Measurements from ENCODE around the gene GTF2H2C.
"Not testable (repeated sequence)": the region's sequence is repeated elsewhere in the genome, so short reads cannot be mapped to it uniquely, and the experiment has no call there.

GTF2H2C gene

DNA sequence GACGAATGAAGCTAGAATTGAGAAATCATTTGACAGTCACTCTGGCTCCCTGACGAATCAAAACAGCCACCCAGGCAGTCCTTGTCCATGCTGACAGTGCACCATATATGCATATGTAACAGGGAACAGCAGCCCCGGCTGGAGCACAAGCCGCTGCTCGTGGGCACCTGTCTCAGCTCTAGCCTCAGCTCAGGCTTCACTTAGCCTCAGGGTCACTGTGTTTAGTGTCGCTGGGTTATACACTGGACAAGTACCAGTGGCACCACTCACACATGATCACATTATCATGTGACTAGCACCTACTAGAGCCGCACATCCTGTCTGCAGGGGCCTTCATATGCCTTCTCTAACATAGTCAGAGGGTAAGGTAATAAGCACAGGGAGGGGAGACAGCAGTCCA is 54.9 kb downstream of the GTF2H2C start:
- H3K9me3 ChIP-seq (ENCODE audit: insufficient read depth, low read length); H3K9ac ChIP-seq (ENCODE audit: low read length); H3K36me3 ChIP-seq (replicated peaks; ENCODE audit: low read depth, low read length); H3K27ac ChIP-seq (ENCODE audit: low read length); H4K20me1 ChIP-seq (ENCODE audit: insufficient read depth, low read length); H3K4me3 ChIP-seq (ENCODE audit: low read length); H3K27me3 ChIP-seq (ENCODE audit: low read depth, low read length); H3K4me1 ChIP-seq (ENCODE audit: low read length); H2AFZ ChIP-seq (ENCODE audit: low read depth, low read length); H3K79me2 ChIP-seq (ENCODE audit: low read length); H3K4me2 ChIP-seq (ENCODE audit: low read length): not testable (repeated sequence)

DNA sequence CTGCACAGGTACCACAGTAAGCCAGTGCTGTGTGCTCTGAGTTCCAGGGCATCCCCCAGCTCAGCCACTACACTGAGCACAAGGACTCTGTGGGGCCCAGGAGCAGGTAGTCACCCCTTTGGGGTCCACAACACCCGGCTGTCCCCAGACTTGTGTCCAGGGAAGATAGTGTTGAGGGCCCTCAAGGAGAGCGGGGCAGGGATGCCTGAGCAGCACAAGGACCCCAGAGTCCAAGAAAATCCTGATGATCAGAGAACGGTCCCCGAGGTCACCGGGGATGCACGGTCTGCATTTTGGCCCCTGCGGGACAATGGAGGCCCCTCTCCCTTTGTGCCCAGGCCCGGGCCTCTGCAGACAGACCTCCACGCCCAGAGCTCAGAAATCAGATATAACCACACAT is 71.9 kb downstream of the GTF2H2C start:
- H3K9me3 ChIP-seq (ENCODE audit: insufficient read depth, low read length); H2AFZ ChIP-seq (ENCODE audit: low read depth, low read length); H4K20me1 ChIP-seq (ENCODE audit: insufficient read depth, low read length); H3K79me2 ChIP-seq (ENCODE audit: low read length); H3K27ac ChIP-seq (ENCODE audit: low read length); H3K9ac ChIP-seq (ENCODE audit: low read length); H3K4me3 ChIP-seq (ENCODE audit: low read length); H3K36me3 ChIP-seq (replicated peaks; ENCODE audit: low read depth, low read length); H3K27me3 ChIP-seq (ENCODE audit: low read depth, low read length); H3K4me1 ChIP-seq (ENCODE audit: low read length); H3K4me2 ChIP-seq (ENCODE audit: low read length): not testable (repeated sequence)

Measured in OCI-LY3 (cell line).